Measurements from ENCODE around the gene GNG12. TPM values are rescaled to one million over a fixed set of nuclear protein-coding genes. Genes with fewer than 3 reads are reported as not detected.

Gene GNG12
- total and polyA plus RNA-seq, 2 experiments from 2014 or later, result 25.4 to 33.9 TPM

DNA sequence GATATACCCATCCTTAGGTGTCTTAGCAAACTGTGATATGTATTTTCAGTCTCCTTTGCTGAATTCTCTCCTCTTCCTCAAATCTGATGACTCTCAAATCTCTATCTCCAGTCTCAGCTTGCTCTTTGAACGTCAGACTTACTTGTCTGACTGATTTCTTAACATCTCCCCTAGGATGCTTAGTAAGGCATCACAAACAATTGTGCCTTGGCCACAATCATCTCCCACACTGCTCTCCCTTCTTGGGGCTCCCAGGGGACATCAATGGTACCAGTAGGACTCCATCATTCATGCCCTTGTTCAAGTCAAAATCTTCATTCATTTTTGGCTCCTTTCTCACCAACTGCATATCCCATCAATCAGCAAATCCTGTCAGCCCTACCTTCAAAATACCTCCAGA lies 42.0 kb downstream of the GNG12 start:
- TF ChIP-seq CTCF (IDR thresholded peaks at IDR 0.05; ENCODE audit: low read depth, low read length), result no peak
- Histone ChIP-seq H3K4me1 (ENCODE audit: low read depth) (peaks cover 39% of the 10 kb centered on the region), H3K4me3 (no peak overlapping the region), H3K9me3 (ENCODE audit: low read depth) (no peaks in the 10 kb centered on the region), H3K27me3 (no peaks in the 10 kb centered on the region), H3K27ac (no peak overlapping the region), H3K36me3 (no peaks in the 10 kb centered on the region)
- peak in 1 of 2 donors; percentile 39 for DNase-seq (ENCODE audit: low read depth in 1 of 2, low spot score in 1 of 2)

DNA sequence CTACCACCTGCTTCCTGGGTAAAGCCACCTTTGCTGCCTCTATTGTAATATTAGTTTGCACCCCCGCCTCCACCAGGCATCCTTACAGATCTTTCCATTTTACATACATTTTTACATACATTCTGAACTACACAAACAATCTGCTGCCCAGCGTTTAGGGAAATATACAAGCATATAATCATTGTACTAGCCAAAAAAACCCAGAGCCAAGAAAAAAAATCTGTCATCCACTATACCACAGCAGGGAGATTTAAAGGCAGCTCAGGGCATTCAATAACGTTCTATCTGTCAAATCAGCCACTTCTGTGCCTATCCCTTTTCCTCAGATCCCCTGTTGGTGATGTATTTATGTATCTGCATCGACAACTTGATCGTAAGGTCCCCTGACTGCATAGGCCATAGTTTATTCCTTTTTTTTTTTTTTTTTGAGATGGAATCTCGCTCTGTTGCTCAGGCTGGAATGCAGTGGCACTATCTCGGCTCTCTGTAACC lies 43.0 kb downstream of the GNG12 start:
- Histone ChIP-seq H3K27ac (no peak overlapping the region), H3K4me1 (ENCODE audit: low read depth) (peaks cover 39% of the 10 kb centered on the region)
- no peak for TF ChIP-seq CTCF (IDR thresholded peaks at IDR 0.05; ENCODE audit: low read depth, low read length)

DNA sequence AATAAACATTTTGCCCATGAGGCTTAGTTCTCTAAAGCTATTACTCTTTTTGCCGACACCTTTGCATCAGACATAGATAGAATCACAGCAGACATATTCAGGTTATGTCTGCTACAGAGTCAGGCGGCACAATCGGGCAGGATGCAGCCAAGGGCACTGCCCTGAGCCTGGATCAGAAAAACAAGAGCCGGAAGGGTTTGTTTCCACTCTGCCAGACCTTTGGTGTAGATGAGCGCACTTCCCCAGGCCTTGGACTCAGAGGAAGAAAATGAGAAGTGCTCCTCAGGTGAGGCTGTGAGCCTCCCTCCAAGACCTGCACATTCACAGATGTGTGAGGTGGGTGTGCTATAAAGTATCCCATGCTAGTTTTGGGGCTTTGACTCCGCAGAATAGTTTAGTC lies 43.7 kb downstream of the GNG12 start:
- no peak for TF ChIP-seq CTCF (IDR thresholded peaks at IDR 0.05; ENCODE audit: low read depth, low read length)
- no peak for DNase-seq (ENCODE audit: low read depth in 1 of 2, low spot score in 1 of 2)
- Histone ChIP-seq H3K4me1 (ENCODE audit: low read depth) (peaks cover 39% of the 10 kb centered on the region), H3K9me3 (ENCODE audit: low read depth) (no peaks in the 10 kb centered on the region), H3K4me3 (no peak overlapping the region), H3K27ac (no peak overlapping the region), H3K27me3 (no peaks in the 10 kb centered on the region), H3K36me3 (no peaks in the 10 kb centered on the region)

More for the DNA sequence above, 43.0 kb downstream of the GNG12 start:
- H3K4me3 ChIP-seq, result no peak overlapping the region
- H3K27me3 ChIP-seq, result no peaks in the 10 kb centered on the region
- DNase-seq (ENCODE audit: low read depth in 1 of 2, low spot score in 1 of 2), result no peak
- H3K9me3 ChIP-seq (ENCODE audit: low read depth), result no peaks in the 10 kb centered on the region
- no peaks in the 10 kb centered on the region for H3K36me3 ChIP-seq

- H3K4me3 ChIP-seq, result no peak overlapping the region
Observed at GRCh38 chr1:67788904-67789303, 44.4 kb downstream of the GNG12 start.

DNA sequence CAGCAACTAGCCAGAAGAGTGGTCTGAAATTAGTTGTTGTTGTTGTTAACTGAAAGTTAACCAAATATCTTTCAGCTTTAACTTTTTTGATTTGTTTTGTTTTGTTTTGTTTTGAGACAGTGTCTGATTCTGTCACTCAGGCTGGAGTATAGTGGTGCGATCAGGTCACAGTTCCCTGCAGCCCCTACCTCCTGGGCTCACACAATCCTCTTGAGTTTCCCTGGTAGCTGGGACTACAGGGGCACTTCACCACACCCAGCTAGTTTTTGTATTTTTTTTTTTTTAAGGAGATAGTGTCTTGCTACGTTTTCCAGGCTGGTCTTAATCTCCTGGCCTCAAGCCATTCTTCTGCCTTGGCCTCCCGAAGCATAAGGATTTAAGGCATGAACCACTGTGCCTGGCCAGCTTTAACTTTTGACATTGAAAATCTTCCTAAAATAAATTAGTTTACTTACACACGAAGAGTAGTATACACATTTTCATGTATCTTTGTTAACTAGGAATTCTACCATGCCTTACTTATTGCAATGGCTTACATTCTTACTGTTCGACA lies 45.0 kb downstream of the GNG12 start:
- no peak for TF ChIP-seq CTCF (IDR thresholded peaks at IDR 0.05; ENCODE audit: low read depth, low read length)
- Histone ChIP-seq H3K9me3 (ENCODE audit: low read depth) (no peaks in the 10 kb centered on the region), H3K27ac (no peak overlapping the region), H3K4me1 (ENCODE audit: low read depth) (peaks cover 27% of the 10 kb centered on the region), H3K36me3 (no peaks in the 10 kb centered on the region), H3K4me3 (no peak overlapping the region), H3K27me3 (no peaks in the 10 kb centered on the region)
- DNase-seq (ENCODE audit: low read depth in 1 of 2, low spot score in 1 of 2), result peak in 1 of 2 donors; percentile 42

More at GRCh38 chr1:67788904-67789303, 44.4 kb downstream of the GNG12 start:
- no peaks in the 10 kb centered on the region for H3K9me3 ChIP-seq (ENCODE audit: low read depth)
- DNase-seq (ENCODE audit: low read depth in 1 of 2, low spot score in 1 of 2), result no peak
- H3K36me3 ChIP-seq, result no peaks in the 10 kb centered on the region
- no peak overlapping the region for H3K27ac ChIP-seq
- H3K4me1 ChIP-seq (ENCODE audit: low read depth), result peaks cover 33% of the 10 kb centered on the region
- no peak for TF ChIP-seq CTCF (IDR thresholded peaks at IDR 0.05; ENCODE audit: low read depth, low read length)
- no peaks in the 10 kb centered on the region for H3K27me3 ChIP-seq

Measured in cardiac muscle cell (in vitro differentiated cells and primary cell).